Measurements from ENCODE around the gene TNNI3K.

Gene TNNI3K

DNA sequence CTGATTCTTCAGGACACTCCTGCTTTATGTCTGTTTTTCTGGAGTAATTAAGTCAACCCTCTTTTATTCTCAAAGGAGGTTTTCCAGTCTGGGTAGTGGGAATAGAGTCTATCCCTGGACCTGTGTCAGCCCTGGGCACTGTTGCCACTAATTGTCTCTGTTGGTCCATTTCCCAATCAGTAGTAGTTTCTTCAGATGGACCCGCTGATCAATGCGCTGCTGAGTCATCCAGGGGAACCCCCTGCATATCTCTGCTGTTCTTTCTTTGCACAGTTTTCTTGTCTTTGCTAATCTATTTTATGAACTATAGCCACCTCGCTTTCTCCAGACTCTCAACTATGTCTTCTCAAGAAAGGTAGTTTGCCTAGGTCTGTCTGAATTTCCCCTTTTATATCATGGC, 82.5 kb downstream of the TNNI3K start:
- no peak for DNase-seq

DNA sequence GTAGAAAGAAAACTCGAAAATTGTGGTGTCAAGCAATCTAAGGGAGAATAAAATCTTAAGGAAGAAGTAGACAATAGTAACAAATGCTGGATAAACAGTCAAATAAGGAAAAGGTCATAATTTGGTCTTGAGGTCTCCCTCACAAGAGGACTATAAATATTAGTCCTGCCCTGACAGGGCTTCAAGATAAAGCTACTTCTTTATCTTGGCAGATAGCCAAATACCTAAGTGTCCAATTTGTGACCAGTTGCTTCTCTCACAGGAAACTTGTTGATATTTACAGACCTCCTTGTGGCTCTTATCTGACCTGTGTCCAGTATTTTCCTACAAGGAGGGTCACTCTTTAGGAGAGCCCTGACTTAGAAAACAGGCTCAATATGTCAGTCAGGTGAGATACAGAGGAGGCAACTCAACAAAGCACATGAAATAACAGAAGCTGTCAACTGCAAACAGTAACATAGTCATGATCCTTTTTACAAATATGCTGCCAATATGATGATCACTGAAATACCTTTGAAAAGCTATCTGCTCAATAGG, 88.8 kb downstream of the TNNI3K start:
- DNase-seq = no peak

DNA sequence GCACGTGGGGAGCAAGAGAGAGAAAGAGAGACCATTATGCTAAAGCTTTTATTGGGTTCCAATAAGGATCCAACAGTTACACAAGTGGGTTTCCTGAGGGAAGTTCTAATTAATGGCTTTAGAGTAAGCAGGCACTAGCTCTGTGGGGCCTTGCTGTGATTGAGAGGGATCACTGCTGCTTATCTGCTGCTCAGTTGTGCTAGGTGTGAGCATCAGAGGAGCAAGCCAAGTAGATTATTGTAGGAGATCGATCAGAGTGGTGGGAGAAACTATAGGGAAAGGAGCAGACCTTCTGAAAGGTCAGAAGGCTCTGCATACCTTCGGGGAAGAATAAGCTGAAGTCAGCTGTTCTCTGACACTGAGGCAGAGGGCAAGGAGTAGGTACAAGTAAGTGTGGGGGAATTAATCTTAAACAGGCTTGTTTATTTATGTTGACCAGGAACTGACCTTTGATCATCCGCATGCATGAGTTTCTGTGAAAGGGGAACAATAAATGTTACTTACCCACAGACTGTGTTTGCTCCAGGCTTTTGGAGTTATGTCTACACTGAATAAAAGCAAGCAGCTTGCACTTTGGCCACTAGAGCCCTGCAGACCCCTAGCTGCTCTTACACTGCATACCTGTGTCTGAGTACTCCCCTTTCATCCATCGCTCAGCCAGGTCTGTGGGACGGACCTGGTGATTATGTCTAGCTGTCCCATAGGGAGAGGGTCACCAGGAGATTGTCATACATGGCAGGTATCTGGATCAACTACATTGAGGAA, 89.7 kb downstream of the TNNI3K start:
- no peak for DNase-seq

DNA sequence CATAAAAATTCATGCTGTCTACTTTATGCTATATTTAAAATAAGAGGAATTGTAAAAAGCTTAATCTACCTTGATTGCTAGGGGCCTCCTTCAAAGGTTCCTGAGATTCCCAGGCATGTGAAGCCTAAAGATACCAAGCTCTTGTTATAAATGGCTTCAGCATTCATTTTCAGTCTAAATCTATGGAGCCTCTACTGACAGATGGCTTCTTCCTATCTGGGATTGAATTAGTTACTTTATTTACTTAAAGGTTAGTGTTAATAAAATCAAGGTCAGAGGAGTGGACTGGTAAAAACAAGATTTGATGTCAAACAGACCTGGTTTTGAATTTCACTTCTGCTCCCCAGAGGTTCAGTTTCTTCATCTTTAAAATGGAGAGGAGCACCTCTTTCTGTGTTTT, 93.7 kb downstream of the TNNI3K start:
- no peak for DNase-seq

DNA sequence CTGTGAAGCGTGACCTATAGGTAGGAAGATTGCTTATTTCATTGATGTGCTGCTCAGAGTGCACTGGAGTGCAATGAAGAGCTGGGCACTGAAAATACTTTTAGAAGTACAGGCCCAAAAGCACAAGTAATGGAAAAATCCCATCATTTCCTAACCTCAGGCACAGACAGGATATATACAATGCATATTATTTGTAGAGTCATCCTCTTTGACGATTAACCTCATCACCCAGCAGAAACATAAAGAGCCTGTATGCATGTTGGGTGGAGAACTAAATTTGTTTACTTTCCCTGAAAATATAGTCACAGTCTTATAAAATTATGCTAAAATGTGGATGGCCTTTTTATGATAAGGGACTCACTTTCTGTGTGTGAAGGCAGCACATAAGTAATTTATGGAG, 98.1 kb downstream of the TNNI3K start:
- no peak for DNase-seq

DNA sequence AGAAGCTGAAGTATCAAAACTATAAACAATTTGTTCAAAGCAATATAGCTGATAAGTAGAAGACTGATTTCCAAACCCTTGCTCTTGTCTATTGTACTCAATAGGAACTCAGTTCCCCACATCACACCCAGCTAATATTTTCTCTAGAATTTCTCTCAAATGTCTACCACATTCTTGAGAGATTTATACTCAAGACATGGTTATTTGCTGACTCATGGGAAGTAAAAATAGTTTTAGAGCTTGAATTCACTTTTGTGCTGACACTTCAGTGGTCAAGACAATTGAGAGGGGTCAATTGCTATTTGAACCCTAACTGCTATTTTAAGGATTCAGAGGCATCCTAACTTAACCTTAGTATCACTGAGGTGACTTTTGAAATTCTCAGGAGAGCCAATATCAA, 99.0 kb downstream of the TNNI3K start:
- no peak for DNase-seq

DNA sequence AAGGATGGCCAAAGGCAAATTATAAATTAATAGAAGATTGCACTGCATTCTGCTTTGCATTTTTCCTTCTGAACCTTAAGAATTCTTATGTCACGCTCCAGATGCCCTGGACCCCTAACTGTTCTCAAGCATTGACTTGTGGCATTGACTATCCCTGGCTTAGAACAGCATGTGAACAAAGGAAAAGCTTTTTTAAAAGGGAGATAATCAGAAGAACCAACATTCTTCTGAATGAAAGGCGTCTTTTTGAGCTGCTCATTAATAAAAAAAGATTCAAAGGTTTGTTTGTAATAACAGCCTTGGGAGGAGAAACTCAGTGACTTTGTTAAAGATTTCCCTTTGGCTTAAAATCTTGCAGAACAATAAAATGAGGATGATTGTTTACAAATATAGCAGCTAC, 105.5 kb downstream of the TNNI3K start:
- DNase-seq = no peak

DNA sequence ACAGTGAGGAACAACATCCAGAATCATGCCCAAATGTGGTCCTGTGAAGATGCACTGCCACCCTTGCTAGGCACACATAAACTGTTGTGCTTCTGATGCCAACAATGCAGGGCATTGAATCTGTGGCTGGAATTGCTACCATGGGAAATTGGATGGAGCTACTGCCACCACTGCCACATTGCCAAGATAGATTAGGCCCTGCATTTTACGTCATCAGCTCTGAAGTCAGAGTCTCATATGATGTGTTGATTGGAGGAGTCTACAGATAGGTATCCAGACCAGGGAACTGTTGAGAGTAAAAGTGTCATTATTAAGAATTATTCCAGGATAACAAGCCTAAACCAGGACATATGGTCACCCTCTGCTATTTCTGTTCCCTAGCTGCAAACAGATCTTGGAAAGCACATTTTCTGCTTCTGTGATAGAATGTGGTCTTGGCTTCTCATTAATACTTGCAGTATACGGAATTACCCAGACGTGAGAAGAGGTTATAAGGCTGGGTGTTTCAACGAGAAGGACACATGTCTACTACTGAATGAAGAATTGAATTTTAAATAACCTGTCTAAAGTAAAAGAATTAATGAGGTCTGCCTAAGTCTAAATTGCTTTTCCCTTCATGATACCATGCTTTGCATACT, 106.6 kb downstream of the TNNI3K start:
- no peak for DNase-seq

DNA sequence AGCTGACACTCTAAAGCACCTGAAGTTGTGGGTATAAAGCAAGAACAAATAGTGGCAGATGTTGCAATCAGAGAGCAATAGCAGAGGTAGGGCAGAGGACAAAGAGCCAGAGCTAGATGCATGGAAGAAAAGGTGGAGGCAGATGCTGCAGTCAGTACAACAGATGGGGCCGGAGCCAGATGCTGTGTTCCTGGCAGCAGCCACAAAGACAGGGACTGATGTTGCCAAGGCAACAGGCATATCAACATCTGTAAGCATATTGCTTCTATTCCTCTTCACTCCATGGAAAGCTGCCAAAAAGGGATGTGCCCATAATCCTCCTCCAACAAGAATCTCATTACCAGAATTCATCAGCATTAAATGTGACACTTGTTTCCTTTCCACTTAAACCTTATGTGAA, 108.0 kb downstream of the TNNI3K start:
- peak; percentile 56 for DNase-seq

DNA sequence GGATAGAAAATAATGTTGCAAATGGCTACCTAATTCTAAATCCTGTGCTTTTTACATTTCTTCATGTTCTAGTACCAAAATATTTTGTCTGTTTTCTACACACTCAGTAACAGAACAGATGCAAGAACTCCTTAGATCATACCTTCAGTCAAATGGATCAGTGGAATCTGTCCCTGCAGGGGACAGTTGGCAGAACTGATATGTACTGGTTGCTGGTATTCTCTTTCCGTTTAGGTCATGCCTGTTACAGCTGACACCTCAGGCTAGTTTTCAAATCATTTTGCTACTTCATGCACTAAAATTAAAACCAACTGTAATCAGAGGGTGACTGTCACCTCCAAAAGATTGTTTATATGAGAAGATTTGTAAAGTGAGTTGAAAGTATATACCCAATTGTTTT, 109.2 kb downstream of the TNNI3K start:
- no peak for DNase-seq

DNA sequence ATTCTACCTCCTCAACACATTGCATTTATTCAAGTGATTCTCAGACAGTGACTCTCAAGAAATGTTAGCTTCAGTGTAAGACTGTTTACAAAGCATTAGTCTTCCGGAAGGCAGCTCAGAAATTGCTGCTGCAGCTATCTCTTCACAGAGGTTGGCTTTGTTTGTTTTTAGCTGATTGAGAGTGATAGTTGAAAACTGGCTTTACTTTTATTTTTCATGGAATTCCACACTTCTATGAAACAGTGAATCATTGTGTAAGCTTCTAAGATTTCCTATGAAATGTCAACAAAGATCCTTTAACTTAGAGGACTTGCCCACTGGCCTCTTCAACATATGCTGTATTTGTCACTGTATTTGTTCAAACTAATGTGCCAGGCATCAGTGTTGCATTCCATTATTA, 121.3 kb downstream of the TNNI3K start:
- DNase-seq = no peak

DNA sequence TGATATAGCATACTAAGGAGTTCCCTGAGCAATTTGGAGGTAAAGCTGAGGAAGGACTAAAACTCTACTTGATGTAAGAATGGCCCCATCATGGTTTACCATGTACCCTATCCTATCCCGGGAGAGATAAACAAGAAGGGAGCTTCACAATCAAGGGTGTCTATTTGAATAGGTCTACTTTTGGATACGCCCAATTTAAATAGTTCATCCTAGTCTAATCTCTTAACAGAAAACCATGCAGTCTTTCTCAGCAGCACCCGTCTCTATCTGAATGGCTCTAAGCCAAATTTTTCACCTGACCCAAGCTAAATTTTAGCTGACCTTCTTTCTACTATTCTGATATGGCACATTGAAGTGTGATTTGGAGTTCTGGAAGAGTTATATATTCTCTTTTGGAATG, 122.0 kb downstream of the TNNI3K start:
- no peak for DNase-seq

DNA sequence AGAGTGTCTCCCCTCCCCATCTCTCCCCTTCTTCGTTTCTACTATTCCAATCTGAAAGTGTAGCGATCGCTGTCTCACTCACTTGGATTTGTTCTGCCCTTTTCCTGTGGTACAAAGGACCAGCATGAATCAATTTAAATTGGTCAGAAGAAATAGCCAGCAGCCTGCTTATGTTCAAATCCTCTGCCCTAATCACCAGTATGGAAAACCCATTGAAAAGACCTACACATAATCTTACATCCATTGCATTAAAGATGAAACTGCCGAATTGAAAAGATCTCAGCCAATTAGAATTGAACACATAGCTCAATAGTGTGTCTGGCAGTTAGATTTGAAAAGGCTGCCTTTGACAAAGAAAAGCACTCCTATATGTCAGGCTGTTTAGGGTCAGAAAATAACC, 122.6 kb downstream of the TNNI3K start:
- DNase-seq = no peak

DNA sequence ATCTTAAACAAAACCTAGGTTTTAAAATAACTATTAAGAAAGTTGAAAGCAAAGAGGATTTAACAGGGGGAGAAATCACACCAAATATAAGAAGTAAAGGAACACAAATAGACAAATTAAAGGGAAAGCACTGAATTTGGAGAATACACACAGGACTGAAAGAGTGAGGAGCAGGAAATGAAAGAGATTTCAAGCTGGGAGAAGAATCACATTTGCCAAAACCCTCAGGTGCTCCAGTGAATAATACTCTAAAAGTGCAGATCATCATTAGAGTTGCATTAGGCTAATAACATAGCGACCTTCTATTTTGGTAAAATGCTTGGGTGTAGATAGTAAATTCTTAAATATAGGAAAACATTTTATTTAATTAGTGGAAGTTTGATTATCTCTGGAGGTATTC, 127.5 kb downstream of the TNNI3K start:
- DNase-seq = no peak

DNA sequence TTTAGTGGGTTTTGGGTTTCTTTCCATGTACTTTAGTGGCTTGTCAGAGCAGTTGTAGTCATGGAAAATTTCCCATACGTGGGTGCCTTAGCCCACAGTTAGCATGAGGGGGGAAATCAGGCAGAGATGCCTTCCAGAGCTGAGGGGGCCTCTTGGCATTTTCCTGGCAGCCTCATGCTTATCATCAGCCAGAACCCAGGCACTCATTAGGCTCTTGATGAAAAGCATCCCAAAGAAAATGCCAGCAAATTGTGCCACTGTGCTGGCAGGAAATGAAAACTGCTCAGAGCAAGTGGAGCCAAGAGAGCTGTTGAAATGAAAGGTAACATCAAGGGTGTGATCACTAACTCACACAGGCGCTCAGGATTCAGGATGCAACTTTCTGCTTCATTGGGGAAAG, 128.0 kb downstream of the TNNI3K start:
- no peak for DNase-seq

DNA sequence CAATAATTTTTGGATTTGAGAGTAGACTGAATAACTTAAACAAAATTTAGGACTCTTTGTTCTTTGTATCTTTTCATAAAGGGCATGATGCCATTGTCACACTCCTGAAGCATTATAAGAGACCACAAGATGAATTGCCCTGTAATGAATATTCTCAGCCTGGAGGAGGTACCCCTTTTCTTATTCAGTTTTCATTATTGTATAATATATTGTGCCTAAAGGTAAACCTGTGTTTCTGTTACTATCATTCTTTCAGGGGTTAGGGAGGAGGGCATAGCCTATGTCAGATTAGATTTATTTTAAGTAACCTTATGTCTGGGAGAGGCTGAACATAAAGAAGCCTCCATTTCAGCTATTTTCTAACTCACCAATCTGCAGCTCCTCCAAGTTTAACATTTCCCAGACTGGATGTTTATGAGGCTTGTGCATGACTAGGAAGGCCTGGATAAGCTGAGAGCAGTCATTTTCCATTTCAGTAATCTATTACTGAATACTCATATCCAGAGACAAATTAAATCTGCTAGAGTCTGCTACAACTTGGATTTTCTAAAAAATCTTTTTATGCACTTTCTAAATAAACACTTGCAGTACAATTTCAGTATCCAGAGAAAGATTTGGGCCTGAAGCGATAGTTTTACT, 132.1 kb downstream of the TNNI3K start:
- no peak for DNase-seq

DNA sequence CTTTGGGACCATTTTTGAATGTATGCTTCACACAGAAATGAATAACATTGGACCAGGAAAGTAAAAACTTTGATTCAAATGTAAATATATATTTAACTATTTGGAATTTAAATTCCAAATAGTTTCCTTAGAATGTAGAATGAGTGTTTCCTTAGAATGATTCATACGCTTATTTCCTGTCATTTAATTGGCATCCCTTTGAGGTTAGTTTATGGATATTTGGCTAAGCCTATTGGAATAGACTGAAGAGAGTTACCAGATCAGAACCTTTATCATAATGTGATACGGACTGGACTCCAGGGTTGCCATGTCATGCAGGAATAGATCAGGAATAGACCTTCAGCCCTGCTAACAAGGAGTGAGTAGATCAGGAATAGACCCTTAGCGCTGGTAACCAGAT, 133.1 kb downstream of the TNNI3K start:
- no peak for DNase-seq

DNA sequence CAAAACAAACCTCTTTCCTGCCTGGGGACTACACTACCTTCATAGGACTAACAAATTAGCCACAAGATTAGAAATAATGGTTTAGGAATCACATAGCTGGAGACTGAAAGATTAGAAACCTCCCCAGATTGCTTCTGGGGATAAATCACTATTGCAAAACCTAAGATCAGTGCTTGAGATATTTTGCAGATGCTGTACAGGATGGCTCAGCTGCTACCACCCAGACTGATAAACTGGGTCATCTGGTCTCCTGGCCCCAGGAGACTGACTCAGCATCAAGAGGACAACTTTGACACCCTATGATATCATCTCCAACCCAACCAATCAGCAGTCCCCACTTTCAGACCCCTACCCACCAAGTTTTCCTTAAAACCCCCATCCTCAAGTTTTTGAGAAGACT, 140.2 kb downstream of the TNNI3K start:
- DNase-seq = no peak

DNA sequence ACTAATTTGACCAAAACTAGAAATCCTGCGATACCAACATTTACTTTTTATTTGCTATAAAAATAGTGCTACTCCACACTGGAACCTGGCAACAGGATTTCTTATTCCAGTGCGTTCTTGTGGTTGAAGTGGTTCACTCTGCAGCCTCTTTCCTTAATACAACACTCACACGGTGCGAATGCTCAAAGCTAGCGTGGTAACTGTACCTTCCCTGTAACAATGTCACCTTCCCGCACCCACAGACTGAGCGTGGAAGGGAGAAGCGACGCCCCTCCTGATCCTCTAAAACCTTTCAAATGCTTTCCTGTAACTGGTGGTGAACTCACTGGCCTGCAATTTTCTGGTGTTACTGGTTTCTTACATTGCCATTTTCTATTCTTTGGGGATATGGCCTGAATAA, 145.1 kb downstream of the TNNI3K start:
- no peak for DNase-seq

DNA sequence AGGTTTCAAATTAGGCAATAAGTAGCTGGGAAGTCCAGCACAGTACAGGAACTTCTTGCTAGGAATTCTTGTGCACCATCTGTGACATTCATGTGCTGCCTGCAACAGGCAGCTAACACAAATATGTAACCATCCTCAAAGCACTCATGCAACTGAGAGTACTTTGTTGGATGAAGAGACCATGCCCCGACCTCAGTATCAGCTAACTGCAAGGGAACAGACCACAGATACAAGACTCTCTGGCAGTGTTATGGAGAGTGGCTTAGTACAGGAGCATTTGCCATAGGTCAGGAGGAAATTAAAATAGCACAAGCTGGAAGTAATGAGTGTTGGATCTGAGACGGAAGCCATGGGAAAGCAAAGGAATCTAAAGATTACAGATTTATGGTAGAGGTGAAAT, 153.7 kb downstream of the TNNI3K start:
- DNase-seq = no peak

DNA sequence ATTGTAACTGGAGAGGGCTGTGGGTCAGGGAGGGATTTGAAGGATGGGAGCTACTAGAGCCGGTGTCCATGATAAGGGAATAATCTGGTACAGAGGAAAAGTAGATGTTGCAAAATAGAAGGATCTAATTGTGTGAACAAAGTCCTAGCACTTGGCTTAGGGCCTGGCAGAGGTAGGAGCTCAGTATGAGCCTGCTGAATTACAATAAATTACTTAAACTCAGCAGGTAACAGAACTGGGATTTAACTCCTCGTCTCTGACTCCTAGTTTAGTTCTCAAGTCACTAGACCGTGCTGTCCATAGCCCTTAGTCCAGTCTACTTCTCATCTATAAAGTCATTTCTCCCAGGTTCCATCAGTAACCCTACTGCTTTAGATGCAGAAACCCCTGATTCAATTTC, 157.0 kb downstream of the TNNI3K start:
- no peak for DNase-seq

DNA sequence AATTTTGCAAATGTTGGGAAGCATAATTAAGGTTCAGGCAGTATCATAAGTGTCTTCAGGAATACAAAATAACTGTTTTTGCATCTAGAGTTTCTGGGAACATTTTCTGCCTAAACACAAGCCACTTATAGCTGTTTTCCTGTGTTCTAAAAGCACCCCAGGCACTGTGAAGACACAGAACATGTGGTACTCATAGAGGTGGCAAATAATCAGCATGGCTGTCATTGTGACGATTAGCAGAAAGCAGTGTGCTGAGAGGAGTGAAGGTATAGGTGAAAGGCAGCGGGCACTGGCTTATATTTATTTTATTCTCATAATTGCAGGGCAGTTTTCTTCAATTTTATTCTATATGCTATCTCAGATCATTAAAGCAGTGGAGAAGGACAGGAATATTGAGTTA, 157.7 kb downstream of the TNNI3K start:
- no peak for DNase-seq

DNA sequence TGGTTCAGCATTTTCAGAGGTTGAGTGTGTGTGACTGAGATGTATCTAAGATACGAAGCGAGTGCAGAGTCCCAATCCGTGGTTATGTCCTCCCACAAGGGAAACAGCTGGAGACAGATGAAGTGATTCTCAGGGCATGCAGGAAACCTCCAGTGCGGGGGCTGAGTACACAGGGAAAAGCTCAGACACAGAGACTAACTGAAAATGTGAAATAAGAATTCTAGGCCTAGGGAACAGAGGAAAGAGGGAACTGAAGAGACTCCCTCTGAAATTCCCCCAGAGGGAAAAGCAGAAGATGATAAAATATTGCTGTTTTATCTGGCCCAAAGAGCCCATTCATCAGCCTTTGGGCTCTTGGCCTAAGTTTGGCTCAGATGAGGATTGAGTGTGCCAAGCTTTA, 160.4 kb downstream of the TNNI3K start:
- no peak for DNase-seq

DNA sequence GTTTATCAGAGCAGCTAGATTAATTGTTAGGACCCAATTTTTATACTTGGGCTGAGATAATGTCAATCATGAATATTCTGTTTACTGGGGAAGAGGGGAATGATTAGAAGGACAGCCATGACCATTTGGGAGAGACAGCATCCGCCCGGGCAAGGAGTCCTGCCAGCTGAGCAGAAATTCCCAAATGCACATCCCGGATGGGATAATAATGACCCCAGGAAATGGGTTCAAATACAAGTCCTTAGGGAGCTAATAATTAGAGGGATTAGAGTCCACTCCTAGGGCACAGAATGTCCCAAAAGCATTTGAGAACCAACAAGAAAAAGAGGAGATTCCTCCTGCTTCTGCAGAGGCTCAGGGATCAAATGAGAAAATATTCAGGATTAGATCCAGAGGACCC, 161.3 kb downstream of the TNNI3K start:
- DNase-seq = no peak

Measured in right forelimb (tissue), 1 donor.